HG02943 (cell line): Measurements from ENCODE around the gene ZNF804A.
"Not testable (repeated sequence)": the region's sequence is repeated elsewhere in the genome, so short reads cannot be mapped to it uniquely, and the experiment has no call there.

Experiments
- ATAC-seq: cut with Tn5 transposase; IDR thresholded peaks from one replicate; pipeline ENCODE4 v1.9.1; 2021; ENCODE audit warnings: mild to moderate bottlenecking, low read depth, moderate library complexity; ENCODE audit not compliant: unreplicated experiment

ZNF804A gene

GRCh38 chr2:184793176-184793575 lies 194.8 kb downstream of the ZNF804A start:
- no peak for ATAC-seq

- ATAC-seq = no peak
Measured at GRCh38 chr2:184799379-184799778, 201.1 kb downstream of the ZNF804A start.

- ATAC-seq = no peak
Measured at GRCh38 chr2:184814421-184814820, 216.1 kb downstream of the ZNF804A start.

- ATAC-seq = no peak
Measured at GRCh38 chr2:184815824-184816223, 217.5 kb downstream of the ZNF804A start.

- ATAC-seq = no peak
Measured at GRCh38 chr2:184824597-184824996, 226.3 kb downstream of the ZNF804A start.

GRCh38 chr2:184830531-184830930 lies 232.2 kb downstream of the ZNF804A start:
- ATAC-seq = no peak

GRCh38 chr2:184834699-184835397 lies 236.5 kb downstream of the ZNF804A start:
- ATAC-seq = no peak

- no peak for ATAC-seq
Measured at GRCh38 chr2:184835398-184835715, 237.0 kb downstream of the ZNF804A start.

GRCh38 chr2:184847331-184847730 lies 249.0 kb downstream of the ZNF804A start:
- ATAC-seq = no peak

- no peak for ATAC-seq
Measured at GRCh38 chr2:184849516-184849915, 251.2 kb downstream of the ZNF804A start.

- no peak for ATAC-seq
Measured at GRCh38 chr2:184851576-184851975, 253.2 kb downstream of the ZNF804A start.

GRCh38 chr2:184859187-184859586 lies 260.9 kb downstream of the ZNF804A start:
- ATAC-seq = no peak

- no peak for ATAC-seq
Measured at GRCh38 chr2:184860744-184861143, 262.4 kb downstream of the ZNF804A start.

- ATAC-seq = no peak
Measured at GRCh38 chr2:184875212-184875611, 276.9 kb downstream of the ZNF804A start.

GRCh38 chr2:184875911-184876310 lies 277.6 kb downstream of the ZNF804A start:
- ATAC-seq = no peak

- ATAC-seq = no peak
Measured at GRCh38 chr2:184877909-184878308, 279.6 kb downstream of the ZNF804A start.

- no peak for ATAC-seq
Measured at GRCh38 chr2:184879671-184880070, 281.3 kb downstream of the ZNF804A start.

GRCh38 chr2:184886585-184886984 lies 288.3 kb downstream of the ZNF804A start:
- not testable (repeated sequence) for ATAC-seq

GRCh38 chr2:184890311-184890710 lies 292.0 kb downstream of the ZNF804A start:
- ATAC-seq = peak; percentile 79

GRCh38 chr2:184904991-184905390 lies 306.7 kb downstream of the ZNF804A start:
- ATAC-seq = no peak

- ATAC-seq = no peak
Measured at GRCh38 chr2:184906160-184906559, 307.8 kb downstream of the ZNF804A start.

GRCh38 chr2:184906709-184907108 lies 308.4 kb downstream of the ZNF804A start:
- ATAC-seq = no peak

- ATAC-seq = no peak
Measured at GRCh38 chr2:184908966-184909365, 310.6 kb downstream of the ZNF804A start.
